MM.1S (cell line): ENCODE data around the gene BUD23.

ENCODE experiments used
- CTCF ChIP-seq: fragments of 300-600 bp; sonication (generic); IDR thresholded peaks from 2 replicates; pipeline ENCODE4 v1.5.1; 2016; ENCODE audit warnings: antibody characterized with exemption, low read length, mixed read lengths
- EZH2 ChIP-seq: fragments of 300-600 bp; sonication (generic); optimal IDR thresholded peaks from 2 replicates; pipeline ENCODE3; 2017; ENCODE audit warnings: low read depth, mild to moderate bottlenecking, antibody characterized with exemption, low read length, mixed read lengths
- EZH2phosphoT487 ChIP-seq: fragments of 300-600 bp; sonication (generic); IDR thresholded peaks from 2 replicates; pipeline ENCODE4 v1.6.1; 2018; ENCODE audit warnings: antibody characterized with exemption, low read length

DNA sequence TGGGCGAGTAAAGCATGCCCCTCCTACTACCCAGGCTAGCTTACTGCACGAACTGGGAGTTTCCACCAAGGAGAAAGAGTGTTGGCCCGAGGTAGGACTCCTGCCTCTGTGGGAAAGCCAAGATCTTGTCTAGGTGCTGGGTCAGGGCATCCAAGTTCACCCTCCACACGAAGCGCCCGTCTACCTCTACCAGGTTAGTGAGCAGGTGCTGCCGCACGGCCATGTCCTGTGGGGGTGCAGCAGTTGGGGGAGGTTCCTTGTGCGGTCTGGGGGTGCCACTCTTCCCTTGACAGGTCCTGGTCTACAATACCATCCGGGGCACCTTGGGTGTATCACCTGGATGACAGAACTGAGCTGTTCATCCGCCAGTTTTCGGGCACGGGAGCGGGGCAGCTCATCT is 53.5 kb downstream of the BUD23 start:
- no peak for TF ChIP-seq EZH2phosphoT487
- no peak for TF ChIP-seq CTCF
- TF ChIP-seq EZH2: no peak
